Progenitor cell of endocrine pancreas (in vitro differentiated cells): ENCODE results near the gene SMARCC1. TPM values are rescaled to one million over a fixed set of nuclear protein-coding genes. Genes with fewer than 3 reads are reported as not detected.

ENCODE experiments used
- DNase-seq: peaks from one replicate; pipeline ENCODE4 v3.0.0; 2021; ENCODE audit warnings: low spot score; ENCODE audit not compliant: unreplicated experiment
- H3K27ac Mint-ChIP-seq: 2 replicates; pipeline ENCODE4 v1.8.0; 2021; ENCODE audit warnings: mild to moderate bottlenecking, moderate library complexity, mixed read lengths
- H3K27me3 Mint-ChIP-seq: 2 replicates; pipeline ENCODE4 v1.8.0; 2021; ENCODE audit warnings: mixed read lengths
- H3K36me3 Mint-ChIP-seq: 2 replicates; pipeline ENCODE4 v1.8.0; 2022; ENCODE audit warnings: mixed read lengths; ENCODE audit not compliant: insufficient read depth
- H3K4me1 Mint-ChIP-seq: 2 replicates; pipeline ENCODE4 v1.8.0; 2021; ENCODE audit warnings: low read depth, mixed read lengths
- H3K4me3 Mint-ChIP-seq: 2 replicates; pipeline ENCODE4 v1.8.0; 2021; ENCODE audit warnings: low read depth, mild to moderate bottlenecking, moderate library complexity, mixed read lengths
- H3K9me3 Mint-ChIP-seq: 2 replicates; pipeline ENCODE4 v1.8.0; 2021; ENCODE audit warnings: low read depth, mixed read lengths
- CTCF ChIP-seq: fragments of 200-600 bp; sonication (generic); IDR thresholded peaks from one replicate; pipeline ENCODE4 v1.5.0; 2021; ENCODE audit warnings: antibody characterized with exemption, mild to moderate bottlenecking; ENCODE audit not compliant: unreplicated experiment
- total RNA-seq: library from RNA; stranded (reverse); gene quantifications from 2 replicates; pipeline ENCODE4 v1.2.1, GENCODE V29; 2021

The SMARCC1 gene
- total RNA-seq, 1 donor from 2014 or later, result 257 TPM

GRCh38 chr3:47583320-47584075 is 198.2 kb downstream of the SMARCC1 start:
- Mint-ChIP-seq H3K27ac (peak overlapping the region; percentile 69), H3K4me1 (no peaks in the 10 kb centered on the region), H3K4me3 (no peak overlapping the region), H3K9me3 (no peaks in the 10 kb centered on the region), H3K27me3 (peaks cover 27% of the 10 kb centered on the region), H3K36me3 (peaks cover 22% of the 10 kb centered on the region)
- DNase-seq, result no peak
- TF ChIP-seq CTCF, result no peak

- peaks cover 33% of the 10 kb centered on the region for H3K27me3 Mint-ChIP-seq
- peaks cover 15% of the 10 kb centered on the region for H3K36me3 Mint-ChIP-seq
- no peaks in the 10 kb centered on the region for H3K4me1 Mint-ChIP-seq
- H3K4me3 Mint-ChIP-seq, result no peak overlapping the region
- TF ChIP-seq CTCF, result no peak
- DNase-seq, result no peak
- H3K9me3 Mint-ChIP-seq, result no peaks in the 10 kb centered on the region
- H3K27ac Mint-ChIP-seq, result no peak overlapping the region
These were observed 199.9 kb downstream of the SMARCC1 start for GRCh38 chr3:47581835-47582234.

- H3K27ac Mint-ChIP-seq, result no peak overlapping the region
- peaks cover 12% of the 10 kb centered on the region for H3K36me3 Mint-ChIP-seq
- peaks cover 35% of the 10 kb centered on the region for H3K27me3 Mint-ChIP-seq
- TF ChIP-seq CTCF, result no peak
- H3K4me1 Mint-ChIP-seq, result no peaks in the 10 kb centered on the region
- H3K4me3 Mint-ChIP-seq, result no peak overlapping the region
- DNase-seq, result no peak
- no peaks in the 10 kb centered on the region for H3K9me3 Mint-ChIP-seq
These were observed 200.3 kb downstream of the SMARCC1 start for GRCh38 chr3:47581422-47581821.

- H3K27ac Mint-ChIP-seq, result peak overlapping the region; percentile 80
- no peak for DNase-seq
- H3K27me3 Mint-ChIP-seq, result peaks cover 38% of the 10 kb centered on the region
- H3K4me1 Mint-ChIP-seq, result no peaks in the 10 kb centered on the region
- no peaks in the 10 kb centered on the region for H3K9me3 Mint-ChIP-seq
- no peak overlapping the region for H3K4me3 Mint-ChIP-seq
- no peak for TF ChIP-seq CTCF
- peaks cover 7% of the 10 kb centered on the region for H3K36me3 Mint-ChIP-seq
These were observed 201.2 kb downstream of the SMARCC1 start for GRCh38 chr3:47580481-47580880.

DNA sequence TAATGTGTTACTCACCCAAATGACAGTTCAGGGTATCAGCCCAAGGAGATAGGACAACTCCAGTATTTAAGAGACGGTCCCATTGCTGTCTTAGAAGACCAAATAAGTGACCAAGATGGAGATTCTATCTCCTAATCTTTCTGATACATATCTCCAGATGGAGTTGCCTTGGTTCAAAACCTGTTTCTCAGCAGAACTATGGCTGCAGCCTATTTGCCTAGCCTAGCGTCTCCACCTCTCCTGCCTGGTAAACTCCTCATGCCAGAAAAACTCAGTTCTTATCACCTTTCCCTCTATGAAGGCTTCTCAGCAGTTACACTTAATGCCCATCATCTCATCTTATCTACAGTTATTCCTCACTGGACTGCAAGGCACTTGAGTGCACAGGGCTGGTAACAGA is 201.8 kb downstream of the SMARCC1 start:
- no peaks in the 10 kb centered on the region for H3K4me1 Mint-ChIP-seq
- H3K36me3 Mint-ChIP-seq, result peaks cover 2% of the 10 kb centered on the region
- no peak overlapping the region for H3K27ac Mint-ChIP-seq
- no peaks in the 10 kb centered on the region for H3K9me3 Mint-ChIP-seq
- DNase-seq, result no peak
- H3K4me3 Mint-ChIP-seq, result peak overlapping the region; percentile 37
- TF ChIP-seq CTCF, result no peak
- H3K27me3 Mint-ChIP-seq, result peaks cover 42% of the 10 kb centered on the region
